Liver (tissue), 9 donors: Measurements from ENCODE around the gene F7. TPM values are rescaled to one million over a fixed set of nuclear protein-coding genes. Genes with fewer than 3 reads are reported as not detected.

Experiments
- DNase-seq: peaks from one replicate; pipeline ENCODE4 v3.0.0-alpha.2; 2017; ENCODE audit warnings: low spot score
- H3K27ac ChIP-seq, 2 donors: one replicate each; pipeline ENCODE4 v1.7.0; 2013; ENCODE audit warnings: inconsistent platforms in 2 of 2, low read length in 2 of 2, control low read depth in 1 of 2, low read depth in 1 of 2, mild to moderate bottlenecking in 1 of 2
- H3K27me3 ChIP-seq, 4 donors: one replicate each; pipeline versions ENCODE4 v1.6.1 to v1.7.0; 2013; ENCODE audit warnings: low read length in 3 of 4, inconsistent platforms in 1 of 4, mild to moderate bottlenecking in 1 of 4, moderate library complexity in 1 of 4; ENCODE audit not compliant: control insufficient read depth in 4 of 4, insufficient read depth in 4 of 4
- H3K36me3 ChIP-seq, 4 donors: one replicate each; pipeline versions ENCODE4 v1.6.1 to v1.7.0; 2013; ENCODE audit warnings: low read length in 3 of 4, mild to moderate bottlenecking in 3 of 4, low read depth in 1 of 4, moderate library complexity in 1 of 4; ENCODE audit not compliant: control insufficient read depth in 4 of 4, insufficient read depth in 3 of 4
- H3K4me1 ChIP-seq, 4 donors: one replicate each; pipeline versions ENCODE4 v1.6.1 to v1.7.0; 2013; ENCODE audit warnings: low read length in 3 of 4, mild to moderate bottlenecking in 3 of 4, moderate library complexity in 1 of 4; ENCODE audit not compliant: control insufficient read depth in 4 of 4, insufficient read depth in 4 of 4
- H3K4me3 ChIP-seq, 3 donors: one replicate each; pipeline versions ENCODE4 v1.6.1 to v1.7.0; 2013; ENCODE audit warnings: low read length in 3 of 3, control low read depth in 1 of 3, low read depth in 1 of 3, mild to moderate bottlenecking in 1 of 3
- H3K9ac ChIP-seq, 2 donors: one replicate each; pipeline ENCODE4 v1.7.0; 2013; ENCODE audit warnings: low read length in 2 of 2, mild to moderate bottlenecking in 2 of 2, moderate library complexity in 2 of 2, control low read depth in 1 of 2, low read depth in 1 of 2
- H3K9me3 ChIP-seq, 4 donors: one replicate each; pipeline versions ENCODE4 v1.6.1 to v1.7.0; 2013; ENCODE audit warnings: low read length in 3 of 4; ENCODE audit not compliant: control insufficient read depth in 4 of 4
- EGR1 ChIP-seq, 2 donors: IDR thresholded peaks; 2 replicates each; pipeline ENCODE4 v1.6.1; 2016 to 2018; ENCODE audit warnings: antibody characterized with exemption in 2 of 2, low read depth in 2 of 2
- FOXA1 ChIP-seq: IDR thresholded peaks from 2 replicates; pipeline ENCODE4 v1.6.1; 2016; ENCODE audit warnings: antibody characterized with exemption
- FOXA2 ChIP-seq: IDR thresholded peaks from 2 replicates; pipeline ENCODE4 v1.6.1; 2016; ENCODE audit warnings: antibody characterized with exemption
- GABPA ChIP-seq, 2 donors: IDR thresholded peaks in 1 of 2; conservative IDR thresholded peaks in 1 of 2; 2 replicates each; pipeline ENCODE4 v1.6.1; 2016; ENCODE audit warnings: antibody characterized with exemption in 2 of 2, mild to moderate bottlenecking in 1 of 2, moderate library complexity in 1 of 2
- HNF4A ChIP-seq, 2 donors: conservative IDR thresholded peaks; 2 replicates each; pipeline ENCODE4 v1.6.1; 2016; ENCODE audit warnings: antibody characterized with exemption in 2 of 2, mild to moderate bottlenecking in 2 of 2
- HNF4G ChIP-seq: IDR thresholded peaks from 2 replicates; pipeline ENCODE4 v1.6.1; 2016; ENCODE audit warnings: antibody characterized with exemption
- JUND ChIP-seq, 2 donors: IDR thresholded peaks; 2 replicates each; pipeline ENCODE4 v1.6.1; 2016; ENCODE audit warnings: antibody characterized with exemption in 2 of 2
- NR2F2 ChIP-seq: IDR thresholded peaks from 2 replicates; pipeline ENCODE4 v1.6.1; 2016; ENCODE audit warnings: antibody characterized with exemption
- RAD21 ChIP-seq, 2 donors: IDR thresholded peaks; 2 replicates each; pipeline ENCODE4 v1.6.1; 2016; ENCODE audit warnings: antibody characterized with exemption in 2 of 2, mild to moderate bottlenecking in 2 of 2
- RXRA ChIP-seq, 2 donors: IDR thresholded peaks; 2 replicates each; pipeline ENCODE4 v1.6.1; 2017 to 2018; ENCODE audit warnings: antibody characterized with exemption in 2 of 2, mild to moderate bottlenecking in 1 of 2
- SP1 ChIP-seq: IDR thresholded peaks from 2 replicates; pipeline ENCODE4 v1.6.1; 2018; ENCODE audit warnings: antibody characterized with exemption, mild to moderate bottlenecking
- TAF1 ChIP-seq: conservative IDR thresholded peaks from 2 replicates; pipeline ENCODE4 v1.6.1; 2016; ENCODE audit warnings: antibody characterized with exemption, mild to moderate bottlenecking
- YY1 ChIP-seq: IDR thresholded peaks from 2 replicates; pipeline ENCODE4 v1.6.1; 2016; ENCODE audit warnings: antibody characterized with exemption, mild to moderate bottlenecking
- WGBS: extraction: QIAGEN DNeasy Blood & Tissue Kit; methylation state at CpG from one replicate; pipeline ENCODE4 v1.1.7; 2013; 5-methylcytosine and 5-hydroxymethylcytosine counted together
- polyA plus RNA-seq, 2 donors: library from polyadenylated mRNA; stranded (reverse) in 1 of 2; unstranded in 1 of 2; fragments of 200-250 nt in 1 of 2; fragments of >200 nt in 1 of 2; fragmentation: Nextera tagmentation in 1 of 2; extraction: Ambion mirVana in 1 of 2; gene quantifications; one replicate each; pipeline versions ENCODE4 v1.2.1 to v1.2.3, GENCODE V29; 2013 to 2015
- total RNA-seq, 2 donors: library from RNA; depleted of rRNA; stranded (reverse); fragments of >200 nt; gene quantifications; one replicate each; pipeline ENCODE4 v1.2.3, GENCODE V29; 2014
- TF ChIP-seq, protein P1 (sequence below): IDR thresholded peaks from 2 replicates; pipeline ENCODE4 v1.6.1; 2016; ENCODE audit warnings: antibody characterized with exemption
- TF ChIP-seq, protein P2 (sequence below): IDR thresholded peaks from 2 replicates; pipeline ENCODE4 v1.6.1; 2016; ENCODE audit warnings: antibody characterized with exemption
- TF ChIP-seq, protein P3 (sequence below): fragments of 150-350 bp; IDR thresholded peaks from 2 replicates; pipeline ENCODE4 v1.5.1; 2017; ENCODE audit warnings: improper control_type of control experiment, low read depth, low read length; ENCODE audit not compliant: missing input control
- TF ChIP-seq, protein P4 (sequence below): IDR thresholded peaks from 2 replicates; pipeline ENCODE4 v1.6.1; 2016; ENCODE audit warnings: antibody characterized with exemption, mild to moderate bottlenecking
- TF ChIP-seq, protein P5 (sequence below): IDR thresholded peaks from 2 replicates; pipeline ENCODE4 v1.6.1; 2016; ENCODE audit warnings: antibody characterized with exemption
- donor health status: healthy.
- donor health status: healthy.
- donor health status: healthy.
- donor health status: healthy.
- donor health status: healthy.

Gene F7
- total and polyA plus RNA-seq, 4 donors = 46.6 to 92.6 (median 66.2) TPM

DNA sequence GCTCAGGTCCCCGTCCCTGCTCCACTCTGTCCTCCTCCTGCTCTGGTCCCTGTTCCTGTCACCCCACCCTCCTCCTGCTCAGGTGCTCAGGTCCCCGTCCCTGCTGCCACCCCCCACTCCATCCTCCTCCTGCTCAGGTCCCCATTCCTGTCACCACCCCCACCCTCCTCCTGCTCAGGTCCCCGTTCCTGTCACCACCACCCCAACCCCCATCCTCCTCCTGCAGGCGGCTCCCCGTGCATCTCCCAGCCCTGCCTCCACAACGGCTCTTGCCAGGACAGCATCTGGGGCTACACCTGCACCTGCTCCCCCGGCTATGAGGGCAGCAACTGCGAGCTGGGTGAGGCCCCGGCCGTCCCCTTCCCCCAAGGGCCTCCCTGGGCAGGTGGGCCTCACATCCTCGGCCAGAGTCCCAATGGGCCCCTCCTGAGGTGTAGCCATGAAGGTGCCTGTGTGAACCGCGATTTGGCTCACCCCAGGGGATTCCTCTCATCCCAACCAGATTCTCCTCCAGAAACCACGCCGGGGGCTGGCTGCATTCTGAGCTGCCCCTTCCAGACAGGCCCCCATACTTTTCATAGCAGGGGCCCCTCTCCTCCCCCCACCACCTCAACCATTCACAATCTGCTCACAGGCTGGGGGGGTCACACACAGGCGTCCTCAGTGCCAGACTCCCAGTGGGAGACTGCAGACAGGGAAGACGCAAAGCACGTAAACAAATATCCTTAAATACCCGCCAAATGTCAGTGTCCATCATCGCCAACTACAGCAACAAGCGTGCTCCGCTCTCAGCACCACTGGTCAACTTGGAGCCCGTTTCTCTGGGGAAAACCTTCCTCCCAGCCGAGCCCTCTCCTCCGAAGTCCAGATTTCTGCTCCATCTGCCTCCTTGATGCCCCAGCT is 57.4 kb downstream of the F7 start:
- DNase-seq = no peak
- H3K36me3 ChIP-seq = peaks cover 0 to 18% (median 9%) of the 10 kb centered on the region in 4 donors
- no peaks in the 10 kb centered on the region for H3K9me3 ChIP-seq
- H3K4me1 ChIP-seq = peaks cover 0 to 14% (median 7%) of the 10 kb centered on the region in 4 donors
- TF ChIP-seq JUND (IDR thresholded peaks at IDR 0.05) (no peak), NR2F2 (no peak), RAD21 (IDR thresholded peaks at IDR 0.05) (no peak), SP1 (no peak), HNF4G (no peak), EGR1 (IDR thresholded peaks at IDR 0.05; ENCODE audit: low read depth in 2 of 2) (no peak), TAF1 (no peak), FOXA1 (no peak), GABPA (IDR thresholded peaks at IDR 0.05 in 1 of 2, conservative IDR thresholded peaks at IDR 0.05 in 1 of 2) (no peak), YY1 (no peak), HNF4A (conservative IDR thresholded peaks at IDR 0.05) (no peak), FOXA2 (no peak), RXRA (IDR thresholded peaks at IDR 0.05) (no peak)
- TF ChIP-seq, protein P1, sequence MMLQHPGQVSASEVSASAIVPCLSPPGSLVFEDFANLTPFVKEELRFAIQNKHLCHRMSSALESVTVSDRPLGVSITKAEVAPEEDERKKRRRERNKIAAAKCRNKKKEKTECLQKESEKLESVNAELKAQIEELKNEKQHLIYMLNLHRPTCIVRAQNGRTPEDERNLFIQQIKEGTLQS = no peak
- TF ChIP-seq, protein P2, sequence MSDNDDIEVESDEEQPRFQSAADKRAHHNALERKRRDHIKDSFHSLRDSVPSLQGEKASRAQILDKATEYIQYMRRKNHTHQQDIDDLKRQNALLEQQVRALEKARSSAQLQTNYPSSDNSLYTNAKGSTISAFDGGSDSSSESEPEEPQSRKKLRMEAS = no peak
- TF ChIP-seq, protein P3, sequence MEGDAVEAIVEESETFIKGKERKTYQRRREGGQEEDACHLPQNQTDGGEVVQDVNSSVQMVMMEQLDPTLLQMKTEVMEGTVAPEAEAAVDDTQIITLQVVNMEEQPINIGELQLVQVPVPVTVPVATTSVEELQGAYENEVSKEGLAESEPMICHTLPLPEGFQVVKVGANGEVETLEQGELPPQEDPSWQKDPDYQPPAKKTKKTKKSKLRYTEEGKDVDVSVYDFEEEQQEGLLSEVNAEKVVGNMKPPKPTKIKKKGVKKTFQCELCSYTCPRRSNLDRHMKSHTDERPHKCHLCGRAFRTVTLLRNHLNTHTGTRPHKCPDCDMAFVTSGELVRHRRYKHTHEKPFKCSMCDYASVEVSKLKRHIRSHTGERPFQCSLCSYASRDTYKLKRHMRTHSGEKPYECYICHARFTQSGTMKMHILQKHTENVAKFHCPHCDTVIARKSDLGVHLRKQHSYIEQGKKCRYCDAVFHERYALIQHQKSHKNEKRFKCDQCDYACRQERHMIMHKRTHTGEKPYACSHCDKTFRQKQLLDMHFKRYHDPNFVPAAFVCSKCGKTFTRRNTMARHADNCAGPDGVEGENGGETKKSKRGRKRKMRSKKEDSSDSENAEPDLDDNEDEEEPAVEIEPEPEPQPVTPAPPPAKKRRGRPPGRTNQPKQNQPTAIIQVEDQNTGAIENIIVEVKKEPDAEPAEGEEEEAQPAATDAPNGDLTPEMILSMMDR = no peak
- TF ChIP-seq, protein P4, sequence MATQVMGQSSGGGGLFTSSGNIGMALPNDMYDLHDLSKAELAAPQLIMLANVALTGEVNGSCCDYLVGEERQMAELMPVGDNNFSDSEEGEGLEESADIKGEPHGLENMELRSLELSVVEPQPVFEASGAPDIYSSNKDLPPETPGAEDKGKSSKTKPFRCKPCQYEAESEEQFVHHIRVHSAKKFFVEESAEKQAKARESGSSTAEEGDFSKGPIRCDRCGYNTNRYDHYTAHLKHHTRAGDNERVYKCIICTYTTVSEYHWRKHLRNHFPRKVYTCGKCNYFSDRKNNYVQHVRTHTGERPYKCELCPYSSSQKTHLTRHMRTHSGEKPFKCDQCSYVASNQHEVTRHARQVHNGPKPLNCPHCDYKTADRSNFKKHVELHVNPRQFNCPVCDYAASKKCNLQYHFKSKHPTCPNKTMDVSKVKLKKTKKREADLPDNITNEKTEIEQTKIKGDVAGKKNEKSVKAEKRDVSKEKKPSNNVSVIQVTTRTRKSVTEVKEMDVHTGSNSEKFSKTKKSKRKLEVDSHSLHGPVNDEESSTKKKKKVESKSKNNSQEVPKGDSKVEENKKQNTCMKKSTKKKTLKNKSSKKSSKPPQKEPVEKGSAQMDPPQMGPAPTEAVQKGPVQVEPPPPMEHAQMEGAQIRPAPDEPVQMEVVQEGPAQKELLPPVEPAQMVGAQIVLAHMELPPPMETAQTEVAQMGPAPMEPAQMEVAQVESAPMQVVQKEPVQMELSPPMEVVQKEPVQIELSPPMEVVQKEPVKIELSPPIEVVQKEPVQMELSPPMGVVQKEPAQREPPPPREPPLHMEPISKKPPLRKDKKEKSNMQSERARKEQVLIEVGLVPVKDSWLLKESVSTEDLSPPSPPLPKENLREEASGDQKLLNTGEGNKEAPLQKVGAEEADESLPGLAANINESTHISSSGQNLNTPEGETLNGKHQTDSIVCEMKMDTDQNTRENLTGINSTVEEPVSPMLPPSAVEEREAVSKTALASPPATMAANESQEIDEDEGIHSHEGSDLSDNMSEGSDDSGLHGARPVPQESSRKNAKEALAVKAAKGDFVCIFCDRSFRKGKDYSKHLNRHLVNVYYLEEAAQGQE = no peak
- TF ChIP-seq, protein P5, sequence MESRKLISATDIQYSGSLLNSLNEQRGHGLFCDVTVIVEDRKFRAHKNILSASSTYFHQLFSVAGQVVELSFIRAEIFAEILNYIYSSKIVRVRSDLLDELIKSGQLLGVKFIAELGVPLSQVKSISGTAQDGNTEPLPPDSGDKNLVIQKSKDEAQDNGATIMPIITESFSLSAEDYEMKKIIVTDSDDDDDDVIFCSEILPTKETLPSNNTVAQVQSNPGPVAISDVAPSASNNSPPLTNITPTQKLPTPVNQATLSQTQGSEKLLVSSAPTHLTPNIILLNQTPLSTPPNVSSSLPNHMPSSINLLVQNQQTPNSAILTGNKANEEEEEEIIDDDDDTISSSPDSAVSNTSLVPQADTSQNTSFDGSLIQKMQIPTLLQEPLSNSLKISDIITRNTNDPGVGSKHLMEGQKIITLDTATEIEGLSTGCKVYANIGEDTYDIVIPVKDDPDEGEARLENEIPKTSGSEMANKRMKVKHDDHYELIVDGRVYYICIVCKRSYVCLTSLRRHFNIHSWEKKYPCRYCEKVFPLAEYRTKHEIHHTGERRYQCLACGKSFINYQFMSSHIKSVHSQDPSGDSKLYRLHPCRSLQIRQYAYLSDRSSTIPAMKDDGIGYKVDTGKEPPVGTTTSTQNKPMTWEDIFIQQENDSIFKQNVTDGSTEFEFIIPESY = no peak
- 56% methylated on average over 25 of the region's 25 CpGs for WGBS
- no peak overlapping the region for H3K4me3 ChIP-seq
- no peak overlapping the region for H3K9ac ChIP-seq
- H3K27me3 ChIP-seq = no peaks in the 10 kb centered on the region
- H3K27ac ChIP-seq = no peak overlapping the region
